Mononuclear cell (primary cell): ENCODE measurements around the gene RERE. TPM values are rescaled to one million over a fixed set of nuclear protein-coding genes. Genes with fewer than 3 reads are reported as not detected.
"Not testable (repeated sequence)": the region's sequence is repeated elsewhere in the genome, so short reads cannot be mapped to it uniquely, and the experiment has no call there.

Source experiments
- H3K27me3 ChIP-seq: 2 replicates; pipeline ENCODE4 v1.6.0; 2011; ENCODE audit warnings: low read length, control low read depth; ENCODE audit not compliant: insufficient read depth
- H3K4me1 ChIP-seq: 2 replicates; pipeline ENCODE4 v1.5.1; 2011; ENCODE audit warnings: mild to moderate bottlenecking, low read length, control low read depth; ENCODE audit not compliant: insufficient read depth
- H3K4me3 ChIP-seq: 2 replicates; pipeline ENCODE4 v1.5.1; 2011; ENCODE audit warnings: mild to moderate bottlenecking, low read length, moderate library complexity
- H3K9me3 ChIP-seq: 2 replicates; pipeline ENCODE4 v1.5.1; 2011; ENCODE audit warnings: low read depth, mild to moderate bottlenecking, control low read depth, low read length
- total RNA-seq: library from RNA; depleted of rRNA; stranded (reverse); fragments of >200 nt; gene quantifications from one replicate; pipeline ENCODE4 v1.2.3, GENCODE V29; 2012

The RERE gene
- total RNA-seq, 1 donor, result 60.7 TPM

DNA sequence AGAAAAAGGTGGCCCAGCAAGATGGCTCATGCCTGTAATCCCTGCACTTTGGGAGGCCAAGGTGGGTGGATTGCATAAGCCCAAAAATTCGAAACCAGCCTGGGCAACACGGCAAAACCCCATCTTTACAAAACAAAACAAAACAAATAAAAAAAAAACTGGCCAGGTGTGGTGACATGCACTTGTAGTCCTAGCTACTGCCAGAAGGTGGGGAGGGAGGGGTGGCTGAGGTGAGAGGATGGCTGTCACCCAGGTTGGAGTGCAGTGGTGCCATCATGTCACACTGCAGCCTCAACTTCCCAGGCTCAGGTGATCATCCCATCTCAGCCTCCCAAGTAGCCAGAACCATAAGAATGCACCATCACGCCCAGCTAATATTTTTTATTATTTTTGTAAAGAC is 22.8 kb downstream of the RERE start:
- no peaks in the 10 kb centered on the region for H3K4me1 ChIP-seq
- H3K9me3 ChIP-seq, result no peaks in the 10 kb centered on the region
- no peak overlapping the region for H3K4me3 ChIP-seq
- no peaks in the 10 kb centered on the region for H3K27me3 ChIP-seq

DNA sequence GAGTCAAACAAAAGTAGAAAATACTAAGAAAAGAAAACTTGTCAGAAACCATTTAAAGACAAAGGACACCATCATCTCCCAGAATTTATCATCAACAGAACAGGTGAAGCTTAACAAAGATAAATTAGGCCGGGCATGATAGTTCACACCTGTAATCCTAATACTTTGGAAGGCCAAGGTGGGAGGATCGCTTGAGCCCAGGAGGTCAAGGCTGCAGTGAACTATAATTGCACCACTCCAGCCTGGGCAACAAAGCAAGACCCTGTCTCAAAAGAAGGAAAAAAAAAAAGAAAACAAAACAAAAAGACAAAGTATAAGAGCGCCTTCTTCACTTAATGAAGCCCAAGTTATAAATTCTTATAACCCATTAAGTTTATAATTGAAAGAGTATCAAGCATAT is 25.6 kb downstream of the RERE start:
- no peak overlapping the region for H3K4me3 ChIP-seq
- H3K4me1 ChIP-seq, result no peaks in the 10 kb centered on the region
- H3K9me3 ChIP-seq, result no peaks in the 10 kb centered on the region
- no peaks in the 10 kb centered on the region for H3K27me3 ChIP-seq

DNA sequence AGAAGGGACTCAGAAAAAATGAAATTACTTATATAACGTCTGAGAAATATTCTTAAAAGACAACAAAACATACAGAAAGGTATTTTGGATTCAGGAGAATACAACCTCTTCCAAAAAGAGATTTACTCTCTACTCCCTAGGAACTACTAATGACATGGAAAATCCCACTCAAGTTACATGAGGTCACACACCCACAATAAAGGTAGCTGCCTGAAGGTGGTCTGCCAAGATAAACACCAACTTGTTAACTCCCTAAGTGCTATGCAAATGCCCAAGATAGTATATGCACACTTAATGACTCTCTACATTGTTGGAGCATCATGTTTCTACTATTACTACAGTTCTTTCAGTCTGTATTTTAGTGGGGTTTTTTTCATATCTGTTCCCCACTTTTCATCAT is 26.5 kb downstream of the RERE start:
- H3K4me1 ChIP-seq, result no peaks in the 10 kb centered on the region
- H3K27me3 ChIP-seq, result no peaks in the 10 kb centered on the region
- no peaks in the 10 kb centered on the region for H3K9me3 ChIP-seq
- H3K4me3 ChIP-seq, result no peak overlapping the region

DNA sequence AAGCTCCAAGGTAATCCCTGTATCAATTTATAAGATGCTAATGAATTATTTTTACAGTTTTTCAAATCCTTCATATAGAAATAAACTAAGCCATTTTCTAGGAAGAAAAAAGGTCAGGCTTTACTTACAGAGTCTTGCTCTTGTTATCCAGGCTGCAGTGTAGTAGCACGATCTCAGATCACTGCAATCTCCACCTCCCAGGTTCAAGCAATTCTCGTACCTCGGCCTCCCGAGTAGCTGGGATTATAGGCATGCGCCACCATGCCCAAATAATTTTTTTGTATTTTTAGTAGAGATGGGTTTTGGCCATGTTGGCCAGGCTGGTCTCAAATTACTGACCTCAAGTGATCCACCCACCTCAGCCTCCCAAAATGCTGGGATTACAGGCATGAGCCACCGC is 27.0 kb downstream of the RERE start:
- Histone ChIP-seq H3K27me3 (no peaks in the 10 kb centered on the region), H3K4me1 (no peaks in the 10 kb centered on the region), H3K9me3 (no peaks in the 10 kb centered on the region), H3K4me3 (no peak overlapping the region)

DNA sequence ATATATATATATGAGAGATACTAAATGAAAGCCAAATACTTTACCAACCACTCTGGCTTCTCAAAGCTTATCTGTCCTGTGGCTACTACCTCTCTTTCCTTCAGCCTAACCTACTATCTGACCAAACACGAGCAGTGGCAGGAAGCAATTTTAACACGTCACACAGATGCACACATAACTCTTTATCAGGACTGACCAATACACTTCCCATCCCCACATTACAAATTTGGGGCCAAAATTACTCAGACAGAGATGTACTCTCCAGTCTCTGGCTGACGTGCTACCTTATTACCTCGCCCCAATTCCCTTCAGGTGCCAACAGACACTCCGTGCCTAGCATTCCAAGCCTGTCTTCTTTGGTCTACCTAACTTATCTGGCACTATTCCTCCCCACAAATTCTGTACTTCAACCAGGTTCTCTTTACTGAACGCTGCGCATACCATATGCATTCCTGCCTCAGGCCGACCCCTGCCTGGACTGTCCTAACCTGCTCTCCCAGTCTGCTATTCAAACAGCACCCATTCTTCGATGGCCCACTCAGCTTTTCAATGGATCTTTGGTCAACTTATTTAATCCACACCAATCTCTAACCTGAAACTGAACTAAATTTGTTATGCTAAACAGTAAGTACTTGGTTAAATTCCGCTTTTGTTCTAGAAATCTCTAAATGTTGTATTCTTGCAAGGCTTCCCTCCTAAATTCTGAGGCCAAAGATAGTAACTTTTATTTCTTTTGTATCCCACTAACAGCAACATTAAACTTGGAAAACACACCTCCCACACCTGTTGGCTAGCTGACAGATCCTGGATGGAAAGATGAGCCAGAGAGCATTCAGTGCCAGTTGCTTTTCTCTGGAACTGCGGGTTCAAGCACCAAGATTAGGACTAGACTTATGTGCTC is 27.9 kb downstream of the RERE start:
- no peaks in the 10 kb centered on the region for H3K27me3 ChIP-seq
- no peaks in the 10 kb centered on the region for H3K9me3 ChIP-seq
- H3K4me1 ChIP-seq, result no peaks in the 10 kb centered on the region
- H3K4me3 ChIP-seq, result no peak overlapping the region

DNA sequence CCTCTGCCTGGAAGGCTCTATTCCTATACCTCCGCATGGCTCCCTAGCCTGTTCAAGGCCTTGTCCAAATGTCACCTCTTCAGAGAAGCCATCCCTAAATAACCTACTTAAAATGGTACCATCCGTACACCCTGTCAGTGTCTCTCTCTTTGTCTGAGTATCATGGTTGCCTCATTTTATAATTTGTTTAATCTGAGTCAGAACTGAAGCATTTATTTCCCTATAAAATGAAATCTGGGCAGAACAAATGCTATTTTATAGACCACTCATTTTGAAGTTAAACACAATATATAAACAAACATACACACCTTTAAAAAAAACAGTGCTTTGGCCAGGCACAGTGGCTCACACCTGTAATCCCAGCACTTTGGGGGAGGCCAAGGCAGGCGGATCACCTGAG is 30.2 kb downstream of the RERE start:
- H3K4me3 ChIP-seq, result no peak overlapping the region
- no peaks in the 10 kb centered on the region for H3K27me3 ChIP-seq
- H3K4me1 ChIP-seq, result no peaks in the 10 kb centered on the region
- H3K9me3 ChIP-seq, result no peaks in the 10 kb centered on the region

DNA sequence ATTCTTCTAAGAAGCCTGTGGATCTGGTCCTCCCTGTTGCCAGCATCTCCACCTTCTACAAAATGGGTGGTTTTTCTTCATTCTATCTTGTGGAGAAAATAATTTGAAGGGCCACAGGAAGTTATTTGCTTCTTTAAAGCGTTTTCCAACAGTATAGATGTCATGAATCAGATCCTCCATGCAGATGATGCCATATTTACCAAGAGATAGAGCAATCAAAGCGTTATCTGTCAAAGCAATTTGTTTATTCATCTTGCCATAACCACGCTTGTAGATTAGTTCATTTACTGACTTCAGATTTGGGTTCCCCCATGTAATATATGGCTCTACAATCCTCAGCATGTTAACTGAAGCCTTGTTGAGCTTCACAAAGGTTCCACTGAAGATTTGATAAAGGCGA is 31.2 kb downstream of the RERE start:
- H3K9me3 ChIP-seq, H3K27me3 ChIP-seq, H3K4me3 ChIP-seq, H3K4me1 ChIP-seq: not testable (repeated sequence)

DNA sequence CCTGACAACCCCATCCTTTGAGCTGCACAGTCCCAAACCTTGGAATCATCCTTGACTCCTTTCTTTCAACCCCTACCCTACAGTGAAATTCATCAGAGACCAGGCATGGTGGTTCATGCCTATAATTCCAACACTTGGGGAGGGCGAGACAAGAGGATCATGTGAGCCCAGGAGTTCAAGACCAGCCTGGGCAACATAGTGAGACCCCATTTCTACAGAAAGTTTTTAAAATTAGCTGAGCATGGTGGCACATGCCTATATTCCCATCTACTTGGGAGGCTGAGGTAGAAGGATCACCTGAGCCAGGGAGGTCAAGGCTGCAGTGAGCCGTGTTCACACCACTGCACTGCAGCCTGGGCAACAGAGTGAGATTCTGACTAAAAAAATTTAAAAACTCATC is 34.5 kb downstream of the RERE start:
- Histone ChIP-seq H3K4me3 (no peak overlapping the region), H3K9me3 (no peaks in the 10 kb centered on the region), H3K27me3 (no peaks in the 10 kb centered on the region), H3K4me1 (peaks cover 4% of the 10 kb centered on the region)

DNA sequence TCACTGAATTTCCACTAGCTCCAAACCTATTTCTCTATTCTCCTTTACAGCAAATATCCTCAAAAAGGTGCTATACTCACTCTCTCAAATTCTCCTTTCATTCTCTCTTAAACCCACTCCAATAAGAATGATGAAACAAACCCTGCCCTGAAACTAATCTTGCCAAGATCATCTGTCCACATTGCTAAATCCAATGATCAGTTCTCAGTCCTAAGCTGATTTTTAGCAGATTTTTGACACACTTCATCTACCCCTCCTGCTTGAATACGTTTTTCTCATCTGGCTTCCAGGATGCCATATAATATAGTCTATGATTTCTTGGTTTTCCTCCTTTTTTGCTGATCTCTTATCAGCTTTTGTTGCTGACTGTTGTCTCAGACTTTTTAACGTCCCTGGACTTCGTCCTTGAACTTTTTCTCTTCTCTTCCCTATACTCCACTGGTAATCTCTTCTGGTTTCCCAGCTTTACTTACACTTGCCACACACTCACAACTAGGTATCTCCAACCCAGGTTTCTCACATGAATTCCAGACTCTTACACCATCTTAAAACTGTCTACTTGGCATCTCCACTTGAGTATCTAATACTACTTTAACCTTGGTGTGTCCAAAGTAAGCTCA is 35.3 kb downstream of the RERE start:
- Histone ChIP-seq H3K27me3 (no peaks in the 10 kb centered on the region), H3K9me3 (no peaks in the 10 kb centered on the region), H3K4me3 (no peak overlapping the region), H3K4me1 (peaks cover 4% of the 10 kb centered on the region)

DNA sequence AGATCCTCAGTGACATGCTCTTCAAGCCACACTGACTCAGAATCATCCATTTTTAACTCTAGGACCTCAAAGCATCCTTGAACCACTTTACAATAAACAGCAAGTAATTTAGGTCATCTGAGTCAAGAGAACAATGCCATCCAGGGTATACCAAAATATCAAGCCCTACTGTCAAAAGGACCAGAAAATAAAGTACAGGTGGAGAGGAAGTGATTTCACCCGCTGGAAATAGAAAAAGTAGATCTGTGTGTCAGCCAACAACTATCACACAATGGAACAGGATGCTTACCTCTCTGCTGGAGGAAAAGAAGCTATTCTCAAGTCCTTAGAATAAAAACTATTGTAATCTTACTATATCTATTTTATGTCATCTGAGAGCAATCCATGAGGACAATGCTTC is 37.0 kb downstream of the RERE start:
- H3K4me3 ChIP-seq, result no peak overlapping the region
- no peaks in the 10 kb centered on the region for H3K9me3 ChIP-seq
- no peaks in the 10 kb centered on the region for H3K27me3 ChIP-seq
- peaks cover 4% of the 10 kb centered on the region for H3K4me1 ChIP-seq

DNA sequence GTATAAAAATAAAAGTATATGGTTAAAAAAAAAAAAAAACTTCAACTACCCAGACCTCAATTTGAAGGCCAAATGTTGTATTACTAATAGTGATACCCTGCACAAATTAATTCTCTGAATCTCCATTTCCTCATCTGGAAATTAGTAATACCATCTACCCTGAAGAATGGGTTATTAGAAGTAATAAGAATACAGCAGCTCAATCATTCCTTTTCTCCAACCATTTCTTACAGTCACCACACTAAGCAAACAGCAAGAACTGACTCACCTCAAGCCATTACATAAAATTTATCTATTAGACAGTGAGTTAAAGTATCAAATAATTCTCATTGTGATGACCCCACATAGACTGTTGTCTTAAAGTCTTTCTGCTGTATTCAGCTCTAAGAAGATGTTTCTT is 39.6 kb downstream of the RERE start:
- H3K4me1 ChIP-seq, result peaks cover 4% of the 10 kb centered on the region
- H3K4me3 ChIP-seq, result no peak overlapping the region
- no peaks in the 10 kb centered on the region for H3K27me3 ChIP-seq
- H3K9me3 ChIP-seq, result no peaks in the 10 kb centered on the region

DNA sequence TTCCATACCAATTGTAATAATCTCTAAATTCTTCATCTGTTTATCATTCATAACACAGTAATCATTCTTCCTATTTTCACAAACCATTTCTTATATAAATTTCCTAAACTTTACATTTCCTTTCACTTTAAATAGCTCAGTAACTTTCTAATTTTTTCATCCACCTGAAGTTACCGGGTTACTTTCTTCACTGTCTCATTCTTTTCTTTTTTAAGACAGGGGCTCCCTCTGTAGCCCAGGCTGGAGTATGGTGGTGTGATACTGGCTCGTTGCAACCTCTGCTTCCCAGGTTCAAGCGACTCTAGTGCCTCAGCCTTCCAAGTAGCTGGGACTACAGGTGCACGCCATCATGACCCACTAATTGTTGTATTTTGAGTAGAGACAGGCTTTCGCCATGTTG is 41.3 kb downstream of the RERE start:
- Histone ChIP-seq H3K27me3 (no peaks in the 10 kb centered on the region), H3K4me3 (no peak overlapping the region), H3K4me1 (peaks cover 4% of the 10 kb centered on the region), H3K9me3 (no peaks in the 10 kb centered on the region)

DNA sequence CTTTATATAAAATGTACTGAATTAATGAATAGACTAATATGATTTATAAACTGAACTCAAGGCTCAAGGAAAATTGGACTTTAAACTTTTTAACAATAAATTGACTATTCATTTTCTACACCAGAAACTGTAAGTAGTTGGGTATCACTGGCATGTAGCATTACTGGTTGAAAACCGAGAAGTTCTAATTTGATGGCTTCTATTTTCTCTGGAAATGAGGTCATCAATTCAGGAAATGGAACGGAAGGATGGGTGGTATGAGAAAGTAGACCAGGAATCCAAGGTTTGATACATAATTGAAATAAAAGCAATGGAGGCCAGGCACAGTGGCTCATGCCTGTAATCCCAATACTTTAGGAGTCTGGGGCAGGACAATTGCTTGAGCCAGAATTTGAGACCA is 50.4 kb downstream of the RERE start:
- Histone ChIP-seq H3K9me3 (no peaks in the 10 kb centered on the region), H3K4me3 (no peak overlapping the region), H3K27me3 (no peaks in the 10 kb centered on the region), H3K4me1 (peaks cover 6% of the 10 kb centered on the region)

DNA sequence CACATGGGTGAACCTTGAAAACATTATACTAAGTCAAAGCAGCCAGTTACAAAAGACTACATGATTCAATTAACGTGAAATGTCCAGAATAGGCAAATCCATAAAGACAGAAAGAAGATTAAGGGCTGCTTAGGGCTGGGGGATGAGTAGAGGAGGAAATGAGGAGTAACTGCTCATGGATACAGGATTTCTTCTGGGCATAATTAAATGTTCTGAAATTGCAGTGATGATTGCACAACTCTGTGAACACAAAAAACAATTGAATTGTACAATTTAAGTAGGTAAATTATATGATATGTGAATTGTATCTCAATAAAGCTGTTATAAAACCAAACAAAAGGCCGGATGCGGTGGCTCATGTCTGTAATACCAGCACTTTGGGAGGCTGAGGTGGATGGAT is 52.2 kb downstream of the RERE start:
- no peak overlapping the region for H3K4me3 ChIP-seq

DNA sequence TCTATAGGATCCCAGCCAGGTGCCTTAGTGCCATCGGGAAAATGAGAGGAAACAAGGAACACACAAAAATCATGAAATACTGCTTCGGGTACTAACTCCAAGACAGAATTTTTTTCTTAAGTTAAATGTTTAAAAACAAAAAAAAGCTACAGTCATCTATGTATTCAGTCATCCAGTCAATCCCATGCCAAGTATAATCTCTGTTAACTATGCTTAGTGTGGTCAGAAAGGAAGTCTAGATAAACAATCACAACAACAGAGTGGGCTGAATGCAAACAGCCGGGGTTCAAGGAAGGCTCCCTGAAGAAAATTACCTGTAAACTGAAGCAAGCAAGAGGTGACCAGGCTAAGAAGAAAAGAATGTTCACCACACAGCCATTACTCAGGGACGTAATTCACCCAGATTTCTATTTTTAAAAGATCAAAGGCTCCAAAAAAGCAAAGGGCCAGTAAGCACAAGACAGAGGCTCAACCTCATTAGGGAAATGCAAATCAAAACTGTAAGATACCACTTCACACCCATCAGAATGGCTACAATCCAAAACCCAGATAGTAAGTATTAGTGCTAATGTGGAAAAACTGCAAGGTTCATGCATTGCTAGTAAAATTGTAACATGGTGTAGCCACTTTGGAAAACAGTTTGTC is 53.0 kb downstream of the RERE start:
- Histone ChIP-seq H3K4me1 (peaks cover 6% of the 10 kb centered on the region), H3K27me3 (no peaks in the 10 kb centered on the region), H3K4me3 (no peak overlapping the region), H3K9me3 (no peaks in the 10 kb centered on the region)

More for the DNA sequence above, 52.2 kb downstream of the RERE start:
- H3K4me1 ChIP-seq, result peaks cover 6% of the 10 kb centered on the region
- no peaks in the 10 kb centered on the region for H3K9me3 ChIP-seq
- H3K27me3 ChIP-seq, result no peaks in the 10 kb centered on the region
